HG03095 (cell line): ENCODE data around the gene APOBEC3G.
"Not testable (repeated sequence)": the region's sequence is repeated elsewhere in the genome, so short reads cannot be mapped to it uniquely, and the experiment has no call there.

Source experiments
- ATAC-seq: cut with Tn5 transposase; IDR thresholded peaks from one replicate; pipeline ENCODE4 v1.9.1; 2021; ENCODE audit warnings: moderate library complexity; ENCODE audit not compliant: unreplicated experiment

Gene APOBEC3G

GRCh38 chr22:39077026-39077840 is at the start of gene APOBEC3G:
TSS of gene APOBEC3G (plus strand) at chr22:39077275. CDS start at chr22:39077362, 87 bp downstream.
- peak; percentile 62 for ATAC-seq

GRCh38 chr22:39027717-39028116 is 49.4 kb upstream of the APOBEC3G start:
- ATAC-seq, result no peak

- ATAC-seq, result no peak
Observed at GRCh38 chr22:39028281-39028680, 48.8 kb upstream of the APOBEC3G start.

GRCh38 chr22:39029227-39029626 is 47.8 kb upstream of the APOBEC3G start:
- no peak for ATAC-seq

GRCh38 chr22:39030705-39031104 is 46.4 kb upstream of the APOBEC3G start:
- no peak for ATAC-seq

- not testable (repeated sequence) for ATAC-seq
Observed at GRCh38 chr22:39031434-39032295, 45.4 kb upstream of the APOBEC3G start.

GRCh38 chr22:39037071-39037470 is 40.0 kb upstream of the APOBEC3G start:
- not testable (repeated sequence) for ATAC-seq

GRCh38 chr22:39039306-39040126 is 37.6 kb upstream of the APOBEC3G start:
- no peak for ATAC-seq

GRCh38 chr22:39040155-39040537 is 36.9 kb upstream of the APOBEC3G start:
- ATAC-seq, result not testable (repeated sequence)

- ATAC-seq, result peak; percentile 83
Observed at GRCh38 chr22:39040538-39041296, 36.4 kb upstream of the APOBEC3G start, which contains the start of gene APOBEC3F. TSS of gene APOBEC3F (plus strand) at chr22:39040864. CDS start at chr22:39040961, 97 bp downstream.

GRCh38 chr22:39041908-39042307 is 35.2 kb upstream of the APOBEC3G start:
- ATAC-seq, result no peak

GRCh38 chr22:39043063-39043462 is 34.0 kb upstream of the APOBEC3G start:
- not testable (repeated sequence) for ATAC-seq

- not testable (repeated sequence) for ATAC-seq
Observed at GRCh38 chr22:39045136-39045535, 31.9 kb upstream of the APOBEC3G start.

- not testable (repeated sequence) for ATAC-seq
Observed at GRCh38 chr22:39049486-39049885, 27.6 kb upstream of the APOBEC3G start.

- ATAC-seq, result not testable (repeated sequence)
Observed at GRCh38 chr22:39051844-39052495, 25.1 kb upstream of the APOBEC3G start.

GRCh38 chr22:39055658-39056057 is 21.4 kb upstream of the APOBEC3G start:
- ATAC-seq, result no peak

GRCh38 chr22:39061290-39061689 is 15.8 kb upstream of the APOBEC3G start:
- not testable (repeated sequence) for ATAC-seq

- not testable (repeated sequence) for ATAC-seq
Observed at GRCh38 chr22:39061951-39062350, 15.1 kb upstream of the APOBEC3G start.

- not testable (repeated sequence) for ATAC-seq
Observed at GRCh38 chr22:39063904-39064303, 13.2 kb upstream of the APOBEC3G start.
